IMR-90 (cell line): ENCODE results near the gene ABHD17A.

ENCODE experiments used
- CEBPB ChIP-seq: IDR thresholded peaks from 2 replicates; pipeline ENCODE4 v1.6.1; 2012; ENCODE audit warnings: low read depth, low read length, improper control_type of control experiment
- CTCF ChIP-seq: conservative IDR thresholded peaks from 2 replicates; pipeline ENCODE4 v1.5.1; 2012; ENCODE audit warnings: mild to moderate bottlenecking, low read depth, low read length, improper control_type of control experiment
- FOS ChIP-seq: fragments of 150-350 bp; IDR thresholded peaks from 2 replicates; pipeline ENCODE4 v1.6.1; 2016; ENCODE audit warnings: low read depth, low read length
- MAZ ChIP-seq: IDR thresholded peaks from 2 replicates; pipeline ENCODE4 v1.6.1; 2012; ENCODE audit warnings: low read depth, mild to moderate bottlenecking, low read length, improper control_type of control experiment, moderate library complexity, borderline replicate concordance
- MXI1 ChIP-seq: IDR thresholded peaks from 2 replicates; pipeline ENCODE4 v1.6.1; 2012; ENCODE audit warnings: low read depth, mild to moderate bottlenecking, low read length, moderate library complexity, borderline replicate concordance
- POLR2A ChIP-seq: IDR thresholded peaks from 2 replicates; pipeline ENCODE4 v1.6.1; 2012; ENCODE audit warnings: mild to moderate bottlenecking, low read depth, low read length
- RAD21 ChIP-seq: IDR thresholded peaks from 2 replicates; pipeline ENCODE4 v1.6.1; 2012; ENCODE audit warnings: low read length, improper control_type of control experiment
- RFX5 ChIP-seq: IDR thresholded peaks from 2 replicates; pipeline ENCODE4 v1.8.0; 2012; ENCODE audit warnings: low read depth, mild to moderate bottlenecking, low read length, moderate library complexity
- SMC3 ChIP-seq: fragments of 150-350 bp; IDR thresholded peaks from 2 replicates; pipeline ENCODE4 v1.6.1; 2016; ENCODE audit warnings: low read depth, mild to moderate bottlenecking, antibody characterized with exemption, low read length, moderate library complexity

- TF ChIP-seq POLR2A (peak; percentile 40; the same call in 1 of the 2 replicates), RFX5 (no peak), FOS (no peak), MAZ (peak; percentile 82), CEBPB (no peak), RAD21 (no peak), CTCF (no peak), SMC3 (no peak), MXI1 (peak; percentile 100)
Observed at GRCh38 chr19:1863638-1864479, 21.4 kb downstream of the ABHD17A start.
